AG04449 (cell line): ENCODE data around the gene RPL22L1.

Experiments
- CTCF ChIA-PET: fragments of 350-600 bp; formaldehyde crosslinking; extraction: SDS; loops from one replicate; lab custom pipeline; 2021; ENCODE audit warnings: antibody characterized with exemption; lab: Yijun Ruan, JAX
- POLR2A ChIA-PET: fragments of 400-600, 350-600 bp; formaldehyde crosslinking; extraction: SDS; loops from one replicate; lab custom pipeline; 2020; ENCODE audit warnings: antibody characterized with exemption, inconsistent platforms; lab: Yijun Ruan, JAX
- DNase-seq: peaks from one replicate; pipeline ENCODE4 v3.0.0-alpha.2; 2010; ENCODE audit warnings: low read depth, low spot score
- H3K4me3 ChIP-seq: 2 replicates; pipeline ENCODE4 v1.5.1; 2011; ENCODE audit warnings: low read depth, mild to moderate bottlenecking, control low read depth, low read length
- CTCF ChIP-seq: IDR thresholded peaks from one replicate; pipeline ENCODE4 v1.5.1; 2011; ENCODE audit warnings: mild to moderate bottlenecking, moderate library complexity, low read length, control low read depth, inconsistent platforms; ENCODE audit not compliant: insufficient read depth; ENCODE audit errors: missing control alignments

Gene RPL22L1

DNA sequence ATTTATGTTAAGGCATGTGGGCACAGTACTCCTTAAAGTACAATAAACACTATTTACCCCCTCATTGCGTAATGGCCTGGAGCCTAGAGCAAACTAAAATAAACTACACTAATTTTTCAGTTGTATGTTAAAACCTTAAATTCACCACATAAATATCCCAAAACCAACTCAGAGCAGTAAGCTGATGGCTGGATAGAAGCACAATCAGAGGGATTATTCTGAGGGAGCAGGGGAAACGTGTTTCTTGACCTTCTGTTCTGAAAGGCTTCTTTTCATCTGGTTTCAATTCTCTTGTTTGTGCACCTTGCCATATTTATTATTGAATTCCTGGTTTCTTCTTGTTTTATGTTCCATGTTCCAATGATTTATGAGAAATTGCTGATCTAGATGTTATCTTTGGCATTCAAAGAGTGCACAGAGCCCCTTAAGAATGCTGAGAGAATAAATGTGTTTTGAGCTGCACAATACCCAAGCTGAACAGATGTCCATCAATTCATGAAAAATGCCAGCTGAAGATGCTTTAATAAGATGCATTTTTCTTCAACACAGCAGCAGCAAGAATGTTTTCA, 29.6 kb downstream of the RPL22L1 start:
- DNase-seq: no peak
- TF ChIP-seq CTCF: no peak
- ChIA-PET POLR2A (interaction anchor here (0.5 to 1.1 kb wide), 2 partner anchors 29 to 157 kb away, joined by 3 to 4 read pairs; partner anchors contain the start of gene RPL22L1), CTCF (interaction anchor here (1.0 to 13.0 kb wide), 6 partner anchors 9 to 428 kb away, joined by 3 to 100 read pairs (median 3); no protein-coding TSS in a partner anchor)
- H3K4me3 ChIP-seq: no peak overlapping the region

GRCh38 chr3:170839518-170840100, 30.4 kb downstream of the RPL22L1 start:
- ChIA-PET POLR2A (no interaction called here), CTCF (interaction anchor here (1.0 to 13.0 kb wide), 5 partner anchors 9 to 427 kb away, joined by 3 to 100 read pairs (median 14); no protein-coding TSS in a partner anchor)
- TF ChIP-seq CTCF: no peak
- H3K4me3 ChIP-seq: no peak overlapping the region
- no peak for DNase-seq

DNA sequence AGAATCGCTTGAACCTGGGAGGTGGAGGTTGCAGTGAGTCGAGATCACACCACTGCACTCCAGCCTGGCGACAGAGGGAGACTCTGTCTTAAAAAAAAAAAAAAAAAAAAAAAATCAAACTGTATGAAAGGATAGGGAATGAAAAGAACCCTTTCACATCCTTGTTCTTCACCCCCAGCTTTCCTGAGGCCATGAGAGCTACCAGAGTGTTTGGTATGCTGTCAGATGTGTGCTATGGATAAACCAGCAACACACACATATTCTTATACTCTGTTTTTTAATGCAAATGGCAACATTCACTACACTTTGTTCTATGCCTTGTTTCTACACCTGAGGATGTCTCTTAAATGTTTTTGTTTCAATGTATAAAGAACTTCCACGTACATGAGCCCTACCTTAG, 33.5 kb downstream of the RPL22L1 start:
- no peak for DNase-seq
- ChIA-PET CTCF (interaction anchor here (3.5 to 13.0 kb wide), 2 partner anchors 12 to 24 kb away, joined by 20 to 100 read pairs; no protein-coding TSS in a partner anchor), POLR2A (no interaction called here)
- TF ChIP-seq CTCF: no peak
- H3K4me3 ChIP-seq: no peak overlapping the region

- POLR2A ChIA-PET: no interaction called here
- TF ChIP-seq CTCF: no peak
- no peak for DNase-seq
- no peak overlapping the region for H3K4me3 ChIP-seq
- CTCF ChIA-PET: interaction anchor here (1.9 to 13.0 kb wide), 3 partner anchors 13 to 422 kb away, joined by 6 to 100 read pairs (median 20); no protein-coding TSS in a partner anchor
Measured at GRCh38 chr3:170835336-170835735, 34.7 kb downstream of the RPL22L1 start.

- ChIA-PET POLR2A (no interaction called here), CTCF (interaction anchor here (1.9 to 7.1 kb wide), 2 partner anchors 18 to 19 kb away, joined by 5 to 47 read pairs; no protein-coding TSS in a partner anchor)
- no peak for DNase-seq
- H3K4me3 ChIP-seq: no peak overlapping the region
- TF ChIP-seq CTCF: no peak
Measured at GRCh38 chr3:170830580-170830979, 39.4 kb downstream of the RPL22L1 start.
